Thoracic aorta (tissue), 2 donors: ENCODE results near the gene KLRC3. TPM values are rescaled to one million over a fixed set of nuclear protein-coding genes. Genes with fewer than 3 reads are reported as not detected.

ENCODE experiments used
- ATAC-seq: fragments of 150-250 bp; one replicate; pipeline ENCODE4 v1.8.0; 2017; ENCODE audit warnings: low read depth; ENCODE audit not compliant: insufficient number of reproducible peaks, low FRiP score
- DNase-seq: peaks from one replicate; pipeline ENCODE4 v3.0.0-alpha.2; 2020; ENCODE audit warnings: low spot score
- H3K27ac ChIP-seq, 2 donors: fragments of 200-600 bp; sonication (generic); 1 replicate in 1 of 2; 2 replicates in 1 of 2; pipeline ENCODE4 v1.5.1; 2016; ENCODE audit warnings: mild to moderate bottlenecking in 2 of 2, moderate library complexity in 2 of 2
- H3K27me3 ChIP-seq: fragments of 200-600 bp; sonication (generic); replicated peaks from 2 replicates; pipeline ENCODE4 v1.6.0; 2016; ENCODE audit warnings: mild to moderate bottlenecking; ENCODE audit not compliant: insufficient read depth
- H3K36me3 ChIP-seq: fragments of 200-600 bp; sonication (generic); one replicate; pipeline ENCODE4 v1.5.1; 2016
- H3K4me1 ChIP-seq, 2 donors: fragments of 200-600 bp; sonication (generic); 1 replicate in 1 of 2; 2 replicates in 1 of 2; pipeline versions ENCODE4 v1.5.1 to v1.6.0; 2016; ENCODE audit warnings: low read depth in 2 of 2, mild to moderate bottlenecking in 1 of 2; ENCODE audit not compliant: control insufficient read depth in 1 of 2
- H3K4me3 ChIP-seq: fragments of 200-600 bp; sonication (generic); 2 replicates; pipeline ENCODE4 v1.5.1; 2016; ENCODE audit warnings: mild to moderate bottlenecking
- H3K9me3 ChIP-seq: fragments of 200-600 bp; sonication (generic); 2 replicates; pipeline ENCODE4 v1.5.1; 2016
- total RNA-seq, 2 donors: library from RNA; depleted of rRNA; stranded (reverse); fragments of >200 nt; gene quantifications; one replicate each; pipeline versions ENCODE4 v1.1.0 to v1.2.3, GENCODE V29; 2016
- TF ChIP-seq, protein P1 (sequence below): fragments of 200-600 bp; sonication (generic); IDR thresholded peaks from one replicate; pipeline ENCODE4 v1.5.1; 2019; ENCODE audit warnings: antibody characterized with exemption

KLRC3 gene
- total RNA-seq, 2 donors from 2014 or later, result 0.68 TPM; not detected in 1

DNA sequence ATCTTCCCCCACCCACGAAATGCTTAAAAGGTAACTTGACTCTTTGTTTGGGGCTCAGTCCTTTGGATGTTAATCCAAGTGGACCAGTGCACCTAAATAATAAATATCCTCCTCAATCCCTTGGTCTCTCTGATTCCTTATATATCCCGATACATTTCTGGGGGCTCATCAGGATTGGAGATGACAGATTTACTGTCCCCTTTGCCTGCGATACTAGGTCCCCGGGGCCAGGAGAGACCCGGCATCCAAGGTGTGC is 56.8 kb downstream of the KLRC3 start:
- ATAC-seq, result no peak
- peak overlapping the region; percentile 88 for H3K4me3 ChIP-seq
- H3K27ac ChIP-seq, result peak overlapping the region; percentile 86 to 87
- H3K4me1 ChIP-seq, result peaks cover 11 to 46% of the 10 kb centered on the region in 2 donors
- no peaks in the 10 kb centered on the region for H3K27me3 ChIP-seq
- no peak for DNase-seq
- no peaks in the 10 kb centered on the region for H3K36me3 ChIP-seq
- TF ChIP-seq, protein P1, sequence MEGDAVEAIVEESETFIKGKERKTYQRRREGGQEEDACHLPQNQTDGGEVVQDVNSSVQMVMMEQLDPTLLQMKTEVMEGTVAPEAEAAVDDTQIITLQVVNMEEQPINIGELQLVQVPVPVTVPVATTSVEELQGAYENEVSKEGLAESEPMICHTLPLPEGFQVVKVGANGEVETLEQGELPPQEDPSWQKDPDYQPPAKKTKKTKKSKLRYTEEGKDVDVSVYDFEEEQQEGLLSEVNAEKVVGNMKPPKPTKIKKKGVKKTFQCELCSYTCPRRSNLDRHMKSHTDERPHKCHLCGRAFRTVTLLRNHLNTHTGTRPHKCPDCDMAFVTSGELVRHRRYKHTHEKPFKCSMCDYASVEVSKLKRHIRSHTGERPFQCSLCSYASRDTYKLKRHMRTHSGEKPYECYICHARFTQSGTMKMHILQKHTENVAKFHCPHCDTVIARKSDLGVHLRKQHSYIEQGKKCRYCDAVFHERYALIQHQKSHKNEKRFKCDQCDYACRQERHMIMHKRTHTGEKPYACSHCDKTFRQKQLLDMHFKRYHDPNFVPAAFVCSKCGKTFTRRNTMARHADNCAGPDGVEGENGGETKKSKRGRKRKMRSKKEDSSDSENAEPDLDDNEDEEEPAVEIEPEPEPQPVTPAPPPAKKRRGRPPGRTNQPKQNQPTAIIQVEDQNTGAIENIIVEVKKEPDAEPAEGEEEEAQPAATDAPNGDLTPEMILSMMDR, result no peak
- H3K9me3 ChIP-seq, result no peaks in the 10 kb centered on the region

GRCh38 chr12:10362828-10363657 is 57.4 kb downstream of the KLRC3 start:
- no peaks in the 10 kb centered on the region for H3K9me3 ChIP-seq
- no peak for DNase-seq
- H3K4me3 ChIP-seq, result no peak overlapping the region
- H3K4me1 ChIP-seq, result peaks cover 11 to 46% of the 10 kb centered on the region in 2 donors
- H3K27me3 ChIP-seq, result no peaks in the 10 kb centered on the region
- TF ChIP-seq, protein P1, result no peak
- ATAC-seq, result no peak
- no peaks in the 10 kb centered on the region for H3K36me3 ChIP-seq
- H3K27ac ChIP-seq, result peak overlapping the region; percentile 86 to 87

DNA sequence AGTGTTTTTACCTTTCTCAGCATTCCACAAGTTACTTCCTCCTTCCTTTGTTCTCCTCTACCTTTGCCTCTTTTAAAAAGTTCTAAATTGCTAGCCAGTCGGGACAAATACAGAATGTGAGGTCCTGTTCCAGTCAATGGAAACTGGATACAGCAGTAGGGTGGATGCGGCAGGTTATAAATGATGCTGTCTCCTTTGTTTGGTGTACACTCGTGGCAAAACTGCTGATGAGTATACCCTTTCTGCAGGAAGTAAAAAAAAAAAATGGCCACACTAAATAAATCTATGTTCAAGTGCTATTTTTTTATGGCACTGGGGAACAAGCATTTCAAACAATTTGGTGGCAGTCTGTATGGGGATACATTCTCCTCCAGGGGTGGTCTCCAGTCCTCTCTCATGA is 58.1 kb downstream of the KLRC3 start:
- H3K4me1 ChIP-seq, result peaks cover 11 to 46% of the 10 kb centered on the region in 2 donors
- DNase-seq (no peak), ATAC-seq (no peak)
- no peak overlapping the region for H3K4me3 ChIP-seq
- H3K27me3 ChIP-seq, result no peaks in the 10 kb centered on the region
- TF ChIP-seq, protein P1, result no peak
- no peaks in the 10 kb centered on the region for H3K36me3 ChIP-seq
- H3K9me3 ChIP-seq, result no peaks in the 10 kb centered on the region
- no peak overlapping the region for H3K27ac ChIP-seq

Other genes starting within 250 kb of the KLRC3 start
- gene OLR1, start 248.5 kb downstream of the KLRC3 start, total RNA-seq, result 1 to 10 TPM; 1.4 to 2.8 TPM
- gene TMEM52B, start 241.6 kb downstream of the KLRC3 start, total RNA-seq, result 1 to 10 TPM in 1 of 2 donors, not detected in 1; 2.8 TPM
- 100 to 1,000 TPM in 1 of 2 donors, 10 to 100 TPM in 1; 86.1 to 114 TPM for gene GABARAPL1, start 207.7 kb downstream of the KLRC3 start, total RNA-seq
- gene KLRD1, start 112.7 kb downstream of the KLRC3 start, total RNA-seq, result 10 to 100 TPM in 1 of 2 donors, 1 to 10 TPM in 1; 1.9 to 13.0 TPM
- 1 to 10 TPM; 1.2 to 4.5 TPM for gene KLRK1, start 30.6 kb downstream of the KLRC3 start, total RNA-seq
- 1 to 10 TPM in 1 of 2 donors, under 1 TPM in 1; 0.54 to 4.2 TPM for gene KLRC4, start 10.8 kb downstream of the KLRC3 start, total RNA-seq
- not detected for gene KLRC2, start 15.4 kb upstream of the KLRC3 start, total RNA-seq
- under 1 TPM in 1 of 2 donors, not detected in 1; 0.54 TPM for gene KLRC1, start 32.8 kb upstream of the KLRC3 start, total RNA-seq
- gene EIF2S3B, start 85.3 kb upstream of the KLRC3 start, total RNA-seq, result under 1 TPM in 1 of 2 donors, not detected in 1; 0.56 TPM
- gene MAGOHB, start 193.0 kb upstream of the KLRC3 start, total RNA-seq, result 10 to 100 TPM in 1 of 2 donors, 1 to 10 TPM in 1; 8.2 to 25.3 TPM